GM06990 (cell line): ENCODE measurements around the gene MIEF2.
"Not testable (repeated sequence)": the region's sequence is repeated elsewhere in the genome, so short reads cannot be mapped to it uniquely, and the experiment has no call there.

Source experiments
- DNase-seq: peaks from one replicate; pipeline ENCODE4 v3.0.0-alpha.2; 2011; ENCODE audit not compliant: insufficient read length; ENCODE audit errors: extremely low read depth
- H3K27me3 ChIP-seq: replicated peaks from 2 replicates; pipeline ENCODE4 v1.6.0; 2011; ENCODE audit warnings: low read length; ENCODE audit not compliant: control insufficient read depth, insufficient read depth
- H3K36me3 ChIP-seq: 2 replicates; pipeline ENCODE4 v1.5.1; 2011; ENCODE audit warnings: low read length; ENCODE audit not compliant: control insufficient read depth, insufficient read depth
- H3K4me3 ChIP-seq: replicated peaks from 2 replicates; pipeline ENCODE4 v1.5.1; 2011; ENCODE audit warnings: low read depth, mild to moderate bottlenecking, control low read depth, low read length
- CTCF ChIP-seq: IDR thresholded peaks from 2 replicates; pipeline ENCODE4 v1.5.1; 2011; ENCODE audit warnings: low read length, control low read depth, mild to moderate bottlenecking, inconsistent platforms; ENCODE audit not compliant: insufficient read depth, poor library complexity, severe bottlenecking

Gene MIEF2

GRCh38 chr17:18300725-18301480 lies 40.4 kb downstream of the MIEF2 start:
- Histone ChIP-seq H3K36me3 (peaks cover 29% of the 10 kb centered on the region), H3K4me3 (no peak overlapping the region), H3K27me3 (no peaks in the 10 kb centered on the region)
- no peak for DNase-seq
- no peak for TF ChIP-seq CTCF

- H3K4me3 ChIP-seq, DNase-seq, H3K27me3 ChIP-seq: not testable (repeated sequence)
- H3K36me3 ChIP-seq = peaks cover 35% of the 10 kb centered on the region
Measured at GRCh38 chr17:18303206-18303605, 42.7 kb downstream of the MIEF2 start.

GRCh38 chr17:18309202-18309601 lies 48.7 kb downstream of the MIEF2 start:
- Histone ChIP-seq H3K36me3 (peaks cover 18% of the 10 kb centered on the region), H3K27me3 (no peaks in the 10 kb centered on the region), H3K4me3 (no peak overlapping the region)
- no peak for DNase-seq
- no peak for TF ChIP-seq CTCF

- DNase-seq = no peak
- peaks cover 11% of the 10 kb centered on the region for H3K36me3 ChIP-seq
- no peak for TF ChIP-seq CTCF
- peak overlapping the region; percentile 81 for H3K4me3 ChIP-seq
- H3K27me3 ChIP-seq = no peaks in the 10 kb centered on the region
Measured at GRCh38 chr17:18314059-18314730, 53.7 kb downstream of the MIEF2 start.

GRCh38 chr17:18314731-18315561 lies 54.5 kb downstream of the MIEF2 start, which contains the start of the genes SMCR8 and TOP3A:
Gene SMCR8 (plus strand): TSS chr17:18315293. CDS start chr17:18315790, 497 bp downstream.
Gene TOP3A (minus strand): TSS chr17:18314994. CDS start chr17:18314778, 216 bp downstream.
- peak within 1 kb of the TSS; percentile 81 for H3K4me3 ChIP-seq
- DNase-seq = peak; percentile 96
- no peak for TF ChIP-seq CTCF
- peaks cover 12% of the 10 kb centered on the region for H3K36me3 ChIP-seq
- H3K27me3 ChIP-seq = no peaks in the 10 kb centered on the region
